T-helper 2 cell treated with Interferon-gamma antibody and Interleukin-4, amounts not matched to agents 100 ng/mL and 5 ng/mL, for 36 hours (primary cell): ENCODE data around the gene HSPH1. TPM values are rescaled to one million over a fixed set of nuclear protein-coding genes. Genes with fewer than 3 reads are reported as not detected.

Experiments
- intact Hi-C: fragments of 100-400 bp; cut with micrococcal nuclease; formaldehyde crosslinking; loops from one replicate; pipeline ENCODE4 v1.15.1; 2023
- total RNA-seq: library from RNA; stranded (reverse); gene quantifications from 2 replicates; pipeline ENCODE4 v1.2.3, GENCODE V29; 2022

HSPH1 gene
- total RNA-seq = 168 and 171 TPM in 2 replicates

GRCh38 chr13:31161557-31162150, at the start of gene HSPH1:
Gene HSPH1, minus strand, starts transcription at chr13:31161904. Its CDS starts 322 bp downstream, at chr13:31161582.
- intact Hi-C loops = loop anchor here (1.0 to 10.0 kb wide), 11 partner anchors 38 to 1312 kb away; partner anchors contain the start of genes B3GLCT, BRCA2, HMGB1 and KATNAL1

- intact Hi-C loops = no loop called here
These were observed 48.1 kb upstream of the HSPH1 start for GRCh38 chr13:31209841-31210210.

GRCh38 chr13:31209172-31209840, 47.6 kb upstream of the HSPH1 start:
- intact Hi-C loops = no loop called here

- intact Hi-C loops = no loop called here
These were observed 46.9 kb upstream of the HSPH1 start for GRCh38 chr13:31208559-31209122.

- intact Hi-C loops = no loop called here
These were observed 46.2 kb upstream of the HSPH1 start for GRCh38 chr13:31207661-31208552.

- intact Hi-C loops = no loop called here
These were observed 42.9 kb upstream of the HSPH1 start for GRCh38 chr13:31204592-31204991.

- intact Hi-C loops = loop anchor here (2.0 kb wide), 1 partner anchor 645 kb away; no protein-coding TSS in a partner anchor
These were observed 39.8 kb upstream of the HSPH1 start for GRCh38 chr13:31201341-31202031.

- intact Hi-C loops = loop anchor here (1.0 to 2.0 kb wide), 2 partner anchors 224 to 646 kb away; no protein-coding TSS in a partner anchor
These were observed 38.9 kb upstream of the HSPH1 start for GRCh38 chr13:31200637-31200971.

- intact Hi-C loops = loop anchor here (1.0 to 2.0 kb wide), 5 partner anchors 13 to 647 kb away; partner anchors contain the start of gene USPL1
These were observed 38.3 kb upstream of the HSPH1 start, which contains the start of gene B3GLCT for GRCh38 chr13:31199849-31200636. Gene B3GLCT, plus strand, starts transcription at chr13:31199975. Its CDS starts 110 bp downstream, at chr13:31200085.

- intact Hi-C loops = loop anchor here (1.0 kb wide), 3 partner anchors 12 to 582 kb away; partner anchors contain the start of gene USPL1
These were observed 37.8 kb upstream of the HSPH1 start for GRCh38 chr13:31199527-31199848.

GRCh38 chr13:31198519-31198918, 36.8 kb upstream of the HSPH1 start:
- intact Hi-C loops = no loop called here

- intact Hi-C loops = no loop called here
These were observed 35.3 kb upstream of the HSPH1 start for GRCh38 chr13:31196992-31197391.

- intact Hi-C loops = no loop called here
These were observed 33.9 kb upstream of the HSPH1 start for GRCh38 chr13:31195616-31196015.

GRCh38 chr13:31192306-31192705, 30.6 kb upstream of the HSPH1 start:
- intact Hi-C loops = no loop called here

- intact Hi-C loops = no loop called here
These were observed 30.0 kb upstream of the HSPH1 start for GRCh38 chr13:31191748-31192147.

GRCh38 chr13:31184981-31185645, 23.4 kb upstream of the HSPH1 start:
- intact Hi-C loops = no loop called here

- intact Hi-C loops = no loop called here
These were observed 22.7 kb upstream of the HSPH1 start for GRCh38 chr13:31184451-31184850.

GRCh38 chr13:31182987-31183386, 21.3 kb upstream of the HSPH1 start:
- intact Hi-C loops = no loop called here

GRCh38 chr13:31179754-31180153, 18.1 kb upstream of the HSPH1 start:
- intact Hi-C loops = no loop called here

- intact Hi-C loops = no loop called here
These were observed 17.5 kb upstream of the HSPH1 start for GRCh38 chr13:31179241-31179640.
